HCT116 (cell line): ENCODE data around the gene ZNF157. TPM values are rescaled to one million over a fixed set of nuclear protein-coding genes. Genes with fewer than 3 reads are reported as not detected.

Experiments
- ATAC-seq: fragments of 200-7000 bp; cut with Tn5 transposase; 2 replicates; pipeline ENCODE4 v1.9.1; 2020; ENCODE audit warnings: mild to moderate bottlenecking, moderate library complexity
- BruUV-seq: library from RNA; stranded (reverse); fragments of 400-500 nt; replicated peaks from 2 replicates; lab custom pipeline; 2021; lab: Mats Ljungman, UMichigan
- CTCF ChIA-PET: fragments of 300-600 bp; sonication (Branson Sonifier 250); formaldehyde crosslinking; loops from one replicate; lab custom pipeline; 2021; ENCODE audit warnings: antibody characterized with exemption; lab: Charles Lee
- POLR2A ChIA-PET: fragments of 300-600, 350-600 bp; sonication (Branson Sonifier 250); formaldehyde crosslinking; loops from one replicate; lab custom pipeline; 2021; ENCODE audit warnings: antibody characterized with exemption; lab: Charles Lee
- RAD21 ChIA-PET, 2 experiments: fragments of 300-600 bp; sonication (Branson Sonifier 250); formaldehyde crosslinking; loops; one replicate each; lab custom pipeline; 2023; ENCODE audit warnings: low total read pairs in 2 of 2; ENCODE audit not compliant: uncharacterized antibody in 2 of 2, unreplicated experiment in 2 of 2, low non-redundant PET in 1 of 2; lab: Charles Lee
- DNase-seq: peaks from one replicate; pipeline ENCODE4 v3.0.0-alpha.2; 2010; ENCODE audit warnings: low read depth, low spot score
- H2AFZ ChIP-seq: fragments of 200-600 bp; shearing (Covaris generic), sonication (generic); 2 replicates; pipeline ENCODE4 v1.6.1; 2017; ENCODE audit warnings: low read depth, mixed run types, mixed read lengths, antibody characterized with exemption, low read length; ENCODE audit not compliant: poor library complexity, severe bottlenecking
- H3K27ac ChIP-seq: 2 replicates; pipeline ENCODE4 v1.5.1; 2012; ENCODE audit warnings: low read depth, low read length
- H3K27me3 ChIP-seq: fragments of 200-600 bp; sonication (generic); 2 replicates; pipeline ENCODE4 v1.6.1; 2016; ENCODE audit warnings: mixed run types, low read length, mixed read lengths; ENCODE audit not compliant: insufficient read depth
- H3K36me3 ChIP-seq, 2 experiments: fragments of 200-500 bp in 1 of 2; fragments of 200-600 bp in 1 of 2; sonication (Bioruptor generic) in 1 of 2; sonication (generic) in 1 of 2; 2 replicates each; pipeline versions ENCODE4 v1.5.1 to v1.6.1; 2014 to 2016; ENCODE audit warnings: low read length in 2 of 2, inconsistent platforms in 1 of 2, mixed read lengths in 1 of 2, mixed run types in 1 of 2; ENCODE audit not compliant: insufficient read depth in 2 of 2, control insufficient read depth in 1 of 2
- H3K4me1 ChIP-seq, 2 experiments: fragments of 200-600 bp in 1 of 2; sonication (generic) in 1 of 2; 2 replicates each; pipeline versions ENCODE4 v1.5.1 to v1.6.1; 2012 to 2017; ENCODE audit warnings: low read length in 2 of 2, inconsistent platforms in 1 of 2, mild to moderate bottlenecking in 1 of 2, mixed read lengths in 1 of 2, mixed run types in 1 of 2, moderate library complexity in 1 of 2; ENCODE audit not compliant: insufficient read depth in 2 of 2, control insufficient read depth in 1 of 2
- H3K4me2 ChIP-seq: fragments of 200-600 bp; sonication (generic); 2 replicates; pipeline ENCODE4 v1.6.1; 2017; ENCODE audit warnings: mixed run types, low read length, mixed read lengths
- H3K4me3 ChIP-seq, 2 experiments: fragments of 200-600 bp in 1 of 2; sonication (generic) in 1 of 2; replicated peaks in 1 of 2; 2 replicates each; pipeline ENCODE4 v1.5.1; 2011 to 2016; ENCODE audit warnings: low read length in 2 of 2, control low read depth in 1 of 2, low read depth in 1 of 2, mild to moderate bottlenecking in 1 of 2, mixed read lengths in 1 of 2, mixed run types in 1 of 2
- H3K79me2 ChIP-seq: fragments of 200-600 bp; sonication (generic); 2 replicates; pipeline ENCODE4 v1.6.1; 2017; ENCODE audit warnings: mild to moderate bottlenecking, mixed run types, low read length, moderate library complexity, mixed read lengths; ENCODE audit not compliant: insufficient read depth
- H3K9ac ChIP-seq: fragments of 200-600 bp; sonication (generic); 2 replicates; pipeline ENCODE4 v1.6.1; 2016; ENCODE audit warnings: low read length, mixed read lengths
- H3K9me2 ChIP-seq: fragments of 200-600 bp; sonication (generic), shearing (Covaris generic); 2 replicates; pipeline ENCODE4 v1.6.1; 2017; ENCODE audit warnings: mixed run types, mild to moderate bottlenecking, moderate library complexity; ENCODE audit not compliant: insufficient read depth
- H3K9me3 ChIP-seq, 2 experiments: fragments of 200-500 bp in 1 of 2; fragments of 200-600 bp in 1 of 2; sonication (Bioruptor generic) in 1 of 2; sonication (generic) in 1 of 2; 2 replicates each; pipeline ENCODE4 v1.6.1; 2014 to 2017; ENCODE audit warnings: low read length in 2 of 2, mixed read lengths in 2 of 2, inconsistent platforms in 1 of 2, low read depth in 1 of 2, mild to moderate bottlenecking in 1 of 2, mixed run types in 1 of 2, moderate library complexity in 1 of 2; ENCODE audit not compliant: control insufficient read depth in 1 of 2, insufficient read depth in 1 of 2
- H4K20me1 ChIP-seq: fragments of 200-600 bp; sonication (generic), shearing (Covaris generic); 2 replicates; pipeline ENCODE4 v1.6.1; 2017; ENCODE audit warnings: mixed run types, mild to moderate bottlenecking, moderate library complexity; ENCODE audit not compliant: insufficient read depth
- CEBPB ChIP-seq: IDR thresholded peaks from 2 replicates; pipeline ENCODE4 v1.6.1; 2012; ENCODE audit warnings: low read depth
- EGR1 ChIP-seq: IDR thresholded peaks from 2 replicates; pipeline ENCODE4 v1.6.1; 2012; ENCODE audit warnings: low read depth
- JUND ChIP-seq: IDR thresholded peaks from 2 replicates; pipeline ENCODE4 v1.6.1; 2012
- SIN3A ChIP-seq: IDR thresholded peaks from 2 replicates; pipeline ENCODE4 v1.6.1; 2012; ENCODE audit warnings: low read depth
- ZBTB33 ChIP-seq: IDR thresholded peaks from 2 replicates; pipeline ENCODE4 v1.6.1; 2011; ENCODE audit warnings: mild to moderate bottlenecking, low read length, moderate library complexity; ENCODE audit not compliant: insufficient replicate concordance; ENCODE audit errors: extremely low read depth
- ZFX ChIP-seq: fragments of 450-650 bp; IDR thresholded peaks from 2 replicates; pipeline ENCODE4 v1.6.1; 2017
- intact Hi-C: fragments of 100-400 bp; cut with micrococcal nuclease; formaldehyde crosslinking; loops from 2 replicates; pipeline ENCODE4 v1.10.0; 2022
- total RNA-seq: library from RNA; stranded (reverse); gene quantifications from one replicate; pipeline ENCODE4 v1.2.1, GENCODE V29; 2021; ENCODE audit not compliant: unreplicated experiment
- TF ChIP-seq, protein P1 (sequence below): IDR thresholded peaks from 2 replicates; pipeline ENCODE4 v1.6.1; 2012; ENCODE audit warnings: low read depth

The ZNF157 gene
- total RNA-seq, 1 experiment from 2014 or later = not detected

- no peak for TF ChIP-seq JUND
- TF ChIP-seq EGR1 = no peak
- no peak for TF ChIP-seq ZFX
- TF ChIP-seq SIN3A = no peak
- TF ChIP-seq, protein P1, sequence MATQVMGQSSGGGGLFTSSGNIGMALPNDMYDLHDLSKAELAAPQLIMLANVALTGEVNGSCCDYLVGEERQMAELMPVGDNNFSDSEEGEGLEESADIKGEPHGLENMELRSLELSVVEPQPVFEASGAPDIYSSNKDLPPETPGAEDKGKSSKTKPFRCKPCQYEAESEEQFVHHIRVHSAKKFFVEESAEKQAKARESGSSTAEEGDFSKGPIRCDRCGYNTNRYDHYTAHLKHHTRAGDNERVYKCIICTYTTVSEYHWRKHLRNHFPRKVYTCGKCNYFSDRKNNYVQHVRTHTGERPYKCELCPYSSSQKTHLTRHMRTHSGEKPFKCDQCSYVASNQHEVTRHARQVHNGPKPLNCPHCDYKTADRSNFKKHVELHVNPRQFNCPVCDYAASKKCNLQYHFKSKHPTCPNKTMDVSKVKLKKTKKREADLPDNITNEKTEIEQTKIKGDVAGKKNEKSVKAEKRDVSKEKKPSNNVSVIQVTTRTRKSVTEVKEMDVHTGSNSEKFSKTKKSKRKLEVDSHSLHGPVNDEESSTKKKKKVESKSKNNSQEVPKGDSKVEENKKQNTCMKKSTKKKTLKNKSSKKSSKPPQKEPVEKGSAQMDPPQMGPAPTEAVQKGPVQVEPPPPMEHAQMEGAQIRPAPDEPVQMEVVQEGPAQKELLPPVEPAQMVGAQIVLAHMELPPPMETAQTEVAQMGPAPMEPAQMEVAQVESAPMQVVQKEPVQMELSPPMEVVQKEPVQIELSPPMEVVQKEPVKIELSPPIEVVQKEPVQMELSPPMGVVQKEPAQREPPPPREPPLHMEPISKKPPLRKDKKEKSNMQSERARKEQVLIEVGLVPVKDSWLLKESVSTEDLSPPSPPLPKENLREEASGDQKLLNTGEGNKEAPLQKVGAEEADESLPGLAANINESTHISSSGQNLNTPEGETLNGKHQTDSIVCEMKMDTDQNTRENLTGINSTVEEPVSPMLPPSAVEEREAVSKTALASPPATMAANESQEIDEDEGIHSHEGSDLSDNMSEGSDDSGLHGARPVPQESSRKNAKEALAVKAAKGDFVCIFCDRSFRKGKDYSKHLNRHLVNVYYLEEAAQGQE = no peak
- no peak for TF ChIP-seq CEBPB
- no peak for TF ChIP-seq ZBTB33
- ChIA-PET CTCF (no interaction called here), POLR2A (no interaction called here), RAD21 (no interaction called here)
- Histone ChIP-seq H3K27me3 (no peaks in the 10 kb centered on the region), H3K9me3 (no peaks in the 10 kb centered on the region), H3K4me1 (no peaks in the 10 kb centered on the region), H3K79me2 (no peaks in the 10 kb centered on the region), H3K4me3 (no peak overlapping the region), H3K9me2 (no peaks in the 10 kb centered on the region), H4K20me1 (no peaks in the 10 kb centered on the region), H2AFZ (no peak overlapping the region), H3K9ac (no peak overlapping the region), H3K36me3 (no peaks in the 10 kb centered on the region), H3K27ac (no peak overlapping the region), H3K4me2 (no peak overlapping the region)
- ATAC-seq (no peak), DNase-seq (no peak)
- BruUV-seq = no TSS peak
- intact Hi-C loops = no loop called here
These were observed 18.7 kb upstream of the ZNF157 start for GRCh38 chrX:47351706-47352105.
